ENCODE measurements around the gene SLCO3A1.

The SLCO3A1 gene

DNA sequence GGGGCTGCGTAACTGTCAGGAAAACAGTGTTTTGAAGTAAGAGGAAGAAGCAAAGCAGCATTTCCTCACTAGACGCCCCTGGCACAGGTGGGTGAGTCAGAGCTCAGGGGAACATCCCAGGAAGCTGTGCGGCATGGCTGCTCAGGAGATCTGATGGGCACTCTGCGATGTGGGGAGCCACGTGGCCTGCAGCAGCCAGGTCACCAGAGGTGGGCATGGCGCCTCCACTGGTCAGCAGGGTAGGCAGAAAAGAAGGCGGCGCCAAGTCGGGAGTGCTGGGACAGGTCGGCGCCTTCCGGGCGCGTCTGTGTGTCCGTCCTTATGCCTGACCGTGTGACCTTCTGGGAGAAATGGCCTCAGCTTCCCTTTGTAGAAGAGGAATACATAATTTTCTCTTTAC, 290.3 kb downstream of the SLCO3A1 start:
- no peak for DNase-seq

DNA sequence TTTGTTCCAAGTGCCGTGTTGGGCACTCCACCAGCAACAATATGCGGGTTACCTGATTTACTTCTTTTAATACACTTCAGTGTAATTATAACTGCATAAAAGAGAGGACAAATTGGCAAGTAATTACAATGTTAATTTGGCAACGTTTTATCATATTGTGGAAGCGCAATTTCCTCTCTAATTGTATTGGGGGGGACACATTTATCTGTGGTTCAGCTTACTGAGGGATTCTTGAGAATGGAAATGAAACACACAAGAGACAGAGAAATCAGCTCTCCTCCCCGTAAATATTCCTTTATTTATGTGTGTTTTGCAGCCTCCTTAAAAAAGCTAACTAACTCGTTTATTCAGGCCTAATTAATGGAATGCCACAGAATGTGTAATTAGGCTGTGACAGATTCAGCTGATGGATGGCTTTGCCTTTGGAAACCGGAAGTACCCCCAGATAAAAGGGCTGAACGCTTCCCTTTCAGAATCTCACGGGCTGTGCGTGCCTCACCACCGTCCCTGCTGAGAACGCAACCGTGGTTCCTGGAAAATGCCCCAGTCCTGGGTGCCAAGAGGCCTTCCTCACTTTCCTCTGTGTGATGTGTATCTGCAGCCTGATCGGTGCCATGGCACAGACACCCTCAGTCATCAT, 293.1 kb downstream of the SLCO3A1 start:
- no peak for DNase-seq

DNA sequence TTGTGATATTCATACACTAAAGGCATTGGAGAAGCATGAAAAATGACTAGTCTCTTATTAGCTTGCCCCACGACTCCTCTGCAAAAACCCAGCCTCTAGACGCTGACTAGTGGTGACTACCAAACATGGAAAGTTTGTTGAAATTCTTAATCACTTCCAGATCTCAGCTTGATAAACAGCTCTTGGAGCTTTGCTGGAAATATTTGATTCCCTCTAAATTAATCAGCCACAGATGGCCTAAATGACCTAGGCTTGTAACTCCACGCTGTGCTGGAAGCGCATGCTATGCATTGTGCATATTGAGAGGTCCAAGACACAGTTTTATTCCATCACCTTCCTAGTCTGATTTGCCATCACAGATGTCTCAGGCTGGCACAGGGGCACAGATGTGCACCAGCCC, 295.5 kb downstream of the SLCO3A1 start:
- peak; percentile 86 for DNase-seq

DNA sequence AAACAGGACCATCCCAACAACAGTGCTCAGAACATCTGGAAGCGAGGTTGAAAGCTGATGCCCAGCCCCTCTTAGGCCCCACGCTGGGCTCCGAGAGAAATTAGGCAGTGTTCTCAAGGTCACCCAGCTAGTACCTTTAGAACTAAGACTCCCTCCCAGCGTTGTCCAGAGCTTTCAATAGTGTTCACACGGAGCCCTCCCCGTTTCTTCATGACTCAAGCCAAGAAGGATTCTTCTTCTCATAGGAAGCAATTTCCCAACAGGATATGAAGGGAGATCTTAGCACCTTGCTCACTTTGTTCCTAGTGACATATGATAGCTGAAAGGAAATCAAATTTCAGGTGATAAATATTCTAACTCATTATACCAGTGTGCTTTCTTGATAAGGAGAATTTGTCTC, 296.0 kb downstream of the SLCO3A1 start:
- DNase-seq: peak; percentile 34

DNA sequence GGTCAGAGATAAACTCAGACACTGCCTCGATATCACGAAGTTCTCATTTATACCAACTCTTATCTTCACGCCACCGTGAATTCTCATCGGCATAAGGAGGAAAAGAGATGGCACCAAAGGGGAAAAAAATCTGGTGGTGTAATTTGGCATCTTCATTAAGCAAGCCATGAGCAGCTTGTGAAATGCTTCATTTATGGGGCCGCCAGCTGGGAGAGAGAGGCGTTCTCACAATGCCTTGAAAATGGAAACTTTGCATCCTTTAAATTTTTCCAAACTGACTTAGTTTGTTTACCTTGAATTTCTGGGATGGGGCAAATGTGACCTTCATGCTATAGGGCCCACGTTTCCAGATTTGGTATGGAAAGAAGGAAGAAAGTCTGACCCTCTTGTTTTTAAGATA, 297.7 kb downstream of the SLCO3A1 start:
- DNase-seq: no peak

DNA sequence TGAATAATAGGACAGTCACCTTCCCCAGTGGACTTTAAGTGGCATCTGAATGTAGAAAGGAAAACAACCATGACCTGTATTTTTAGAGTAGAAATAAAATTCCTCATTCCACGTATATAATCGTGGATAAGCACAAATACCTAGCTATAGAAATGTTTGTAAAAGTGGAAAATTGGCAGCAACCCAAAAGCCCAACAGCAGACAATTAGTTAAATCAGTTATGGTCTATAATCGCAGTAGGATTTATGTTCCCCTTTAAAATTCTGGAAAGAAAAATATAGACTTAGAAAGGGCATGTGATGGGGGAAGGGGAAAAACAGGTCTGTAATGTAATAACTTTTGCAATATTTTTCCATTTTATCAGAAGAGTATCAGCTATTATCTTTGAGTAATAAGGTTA, 298.2 kb downstream of the SLCO3A1 start:
- DNase-seq: no peak

DNA sequence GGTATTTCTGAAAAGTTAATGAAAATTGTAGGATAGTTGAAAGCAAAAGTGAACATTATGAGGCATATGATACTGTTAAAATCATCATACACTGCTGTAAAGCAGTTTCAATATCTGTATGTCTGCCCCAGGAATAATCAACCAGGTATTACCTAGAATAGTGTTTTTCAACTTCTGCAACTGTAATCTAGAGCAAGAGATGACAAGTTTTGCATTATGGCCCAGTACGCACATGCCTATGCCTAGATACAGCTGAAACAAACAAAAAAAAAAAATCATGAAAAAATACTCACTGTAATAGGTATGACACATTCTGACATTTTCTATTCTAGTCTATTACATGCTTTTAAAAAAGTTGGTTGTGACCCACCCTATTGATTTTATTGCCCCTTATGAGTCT, 299.5 kb downstream of the SLCO3A1 start:
- no peak for DNase-seq

DNA sequence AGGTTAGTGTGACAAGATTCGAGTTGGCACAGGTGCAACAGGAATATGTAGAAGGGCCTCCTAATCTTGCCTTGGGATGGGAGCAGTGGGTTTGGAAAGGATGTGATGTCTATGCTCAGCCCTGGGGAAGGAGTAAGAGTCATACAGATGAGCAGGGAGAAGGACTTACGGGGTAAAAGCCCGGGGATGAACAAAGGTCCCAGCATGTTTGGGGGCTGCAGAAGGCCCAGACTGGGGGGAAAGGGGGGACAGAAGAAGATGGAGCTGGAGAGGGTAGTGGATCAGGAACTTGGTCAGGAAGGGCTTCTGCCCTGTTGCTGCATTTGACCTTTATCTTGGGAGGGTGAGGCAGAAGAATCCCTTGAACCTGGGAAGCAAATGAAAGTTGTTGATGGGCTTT, 300.1 kb downstream of the SLCO3A1 start:
- DNase-seq: no peak

DNA sequence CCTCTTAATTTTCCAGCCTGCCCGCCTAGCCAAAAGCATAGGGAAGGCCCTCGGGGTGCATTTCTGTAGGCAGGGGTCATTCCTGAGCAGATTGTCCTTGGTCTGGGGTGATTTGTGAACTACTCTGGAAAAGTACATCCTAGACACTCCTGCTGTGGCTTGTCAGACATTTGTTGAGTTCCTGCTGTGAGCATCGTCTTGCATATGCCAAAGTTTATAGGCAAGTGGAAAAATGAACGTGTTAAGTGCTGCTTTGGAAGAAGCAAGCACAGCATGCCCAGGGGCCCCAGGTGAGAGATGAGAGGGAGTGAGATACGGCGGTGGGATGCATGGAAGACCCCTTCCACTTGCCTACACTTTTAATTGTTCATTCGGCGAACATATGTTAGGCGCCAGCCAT, 302.4 kb downstream of the SLCO3A1 start:
- DNase-seq: no peak

DNA sequence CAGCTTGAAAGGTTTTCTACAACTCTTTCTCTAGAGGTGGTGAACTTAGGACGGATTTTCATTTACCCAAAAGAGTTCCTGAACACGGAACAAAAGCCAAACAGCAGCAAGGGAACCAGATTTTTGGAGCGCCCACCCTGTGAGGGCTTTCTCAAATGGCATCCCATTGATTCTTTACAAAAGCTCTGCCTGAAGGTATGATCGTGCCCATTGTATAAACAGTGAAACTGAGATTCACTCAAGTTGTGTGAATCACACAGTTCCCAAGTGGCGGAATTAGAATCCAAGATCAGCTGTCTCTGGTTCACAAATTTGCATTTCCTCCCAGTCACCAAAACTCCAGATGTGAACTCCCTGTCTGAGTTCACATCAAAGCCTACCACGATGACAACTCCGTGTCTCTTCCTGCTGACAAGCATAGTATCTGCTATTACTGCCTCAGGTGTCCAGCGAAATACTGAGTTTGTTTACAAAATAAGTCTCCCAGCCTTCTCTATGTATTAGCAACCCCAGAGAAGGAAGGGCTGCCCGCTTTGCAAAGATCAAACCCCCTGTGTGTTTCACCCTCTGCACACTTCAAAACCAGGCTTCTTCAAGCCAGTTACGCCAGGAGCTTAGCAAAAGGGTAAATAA, 304.3 kb downstream of the SLCO3A1 start:
- DNase-seq: no peak

DNA sequence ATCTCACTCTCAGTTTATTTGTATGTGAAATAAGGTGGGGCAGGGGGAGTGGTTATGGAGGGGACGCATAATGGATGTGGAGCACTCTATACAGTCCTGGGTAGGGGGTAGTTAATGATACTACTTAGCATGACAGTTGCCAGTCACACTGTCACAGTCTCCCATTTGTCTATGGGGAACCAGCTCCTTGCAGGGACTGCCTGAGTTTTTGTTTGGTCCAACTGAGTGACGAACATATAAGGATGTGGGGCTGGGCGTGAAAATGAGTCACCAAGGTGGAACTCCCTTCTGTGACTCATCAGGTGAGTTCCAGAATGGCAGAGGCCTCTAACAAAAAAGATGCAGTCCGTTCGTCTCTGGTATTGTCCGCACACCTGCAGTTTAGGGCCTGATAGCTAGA, 304.9 kb downstream of the SLCO3A1 start:
- DNase-seq: no peak

DNA sequence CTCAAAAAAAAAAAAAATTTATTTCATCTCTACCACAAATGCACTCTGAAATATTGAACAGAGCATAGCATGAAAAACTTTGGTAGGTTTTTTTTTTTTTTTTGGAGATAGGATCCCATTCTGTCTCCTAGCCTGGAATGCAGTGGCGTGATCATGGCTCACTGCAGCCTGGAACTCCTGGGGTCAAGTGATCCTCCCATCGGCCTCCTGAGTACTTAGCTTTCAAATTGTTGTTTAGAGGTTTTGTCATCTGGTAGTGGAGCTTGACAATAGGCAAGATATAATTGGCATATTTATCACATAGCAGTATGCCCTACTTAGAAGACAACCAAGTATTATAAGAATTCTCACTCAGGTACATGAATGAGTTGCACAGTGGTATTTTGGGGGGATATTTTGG, 306.0 kb downstream of the SLCO3A1 start:
- DNase-seq: no peak

DNA sequence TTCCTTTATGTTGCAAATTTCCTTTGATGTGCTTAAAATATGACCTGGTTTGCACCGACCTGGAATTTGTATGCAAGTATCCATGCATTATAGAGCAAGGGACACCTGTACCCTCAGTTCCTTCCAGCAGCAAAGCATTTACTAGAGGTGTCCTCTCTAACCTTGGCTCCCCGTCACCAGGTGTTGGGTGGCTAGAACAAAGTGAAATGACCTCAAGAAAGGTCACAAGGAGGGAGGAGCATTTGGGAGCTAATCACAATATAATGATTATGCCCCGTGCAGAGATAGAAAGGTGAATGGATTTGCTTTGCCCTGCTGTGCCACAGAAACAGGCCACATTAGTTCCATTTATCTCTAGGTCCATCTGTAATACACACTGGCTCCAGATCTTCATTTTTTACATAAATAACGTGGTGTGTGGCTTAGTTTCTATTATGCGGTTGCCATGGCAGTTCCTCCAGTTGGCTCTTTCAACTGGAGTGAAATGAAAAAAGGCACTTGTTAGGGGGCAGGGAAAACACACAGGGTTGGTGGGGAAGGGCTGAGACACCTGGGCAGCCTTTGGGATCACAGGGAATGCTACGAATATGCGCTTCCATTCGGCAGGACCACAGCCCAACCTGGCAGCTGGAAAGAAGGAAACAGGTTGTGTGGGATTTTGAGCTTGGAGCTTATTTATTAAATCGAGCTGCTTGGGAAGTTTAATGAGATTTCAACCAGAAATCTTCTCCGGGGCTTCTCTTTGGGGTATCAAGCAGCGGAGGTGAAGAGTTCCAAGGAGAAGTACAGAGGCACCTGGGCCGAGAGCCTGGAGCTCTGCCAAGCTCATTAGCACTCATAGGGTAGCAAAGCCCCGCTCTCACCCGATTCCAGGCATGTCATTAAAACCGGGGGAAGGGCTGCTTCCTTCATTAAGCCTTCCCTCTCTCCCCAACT, 306.7 kb downstream of the SLCO3A1 start:
- no peak for DNase-seq

DNA sequence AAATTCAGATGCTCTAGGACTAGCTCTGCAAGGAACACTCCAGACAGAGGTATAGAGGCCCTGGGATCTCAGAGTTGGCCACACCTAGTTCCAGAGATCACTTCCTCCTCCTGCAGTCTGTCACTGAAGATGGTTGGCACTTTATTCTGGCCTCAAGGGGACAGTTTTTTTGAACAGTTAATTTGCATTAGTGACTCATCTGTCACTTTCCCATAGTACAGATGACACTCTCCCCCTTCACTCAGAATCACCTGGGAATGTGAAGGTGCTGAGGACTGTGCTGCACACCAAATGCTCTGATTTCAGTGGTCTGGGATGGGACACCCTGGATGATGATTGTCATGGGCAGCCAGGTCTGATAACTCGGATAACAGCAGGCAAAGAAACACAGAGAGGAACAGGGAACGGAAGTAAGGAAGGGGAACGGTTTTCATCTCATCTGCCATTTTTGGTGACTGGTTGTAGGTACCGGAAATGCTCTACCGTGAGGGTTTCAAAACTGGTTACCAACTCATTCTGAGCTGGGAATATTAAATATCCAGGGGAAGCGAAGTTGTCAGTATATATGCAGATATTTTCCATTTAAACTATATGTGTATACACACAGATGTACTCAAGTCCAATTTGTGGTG, 307.6 kb downstream of the SLCO3A1 start:
- DNase-seq: no peak

DNA sequence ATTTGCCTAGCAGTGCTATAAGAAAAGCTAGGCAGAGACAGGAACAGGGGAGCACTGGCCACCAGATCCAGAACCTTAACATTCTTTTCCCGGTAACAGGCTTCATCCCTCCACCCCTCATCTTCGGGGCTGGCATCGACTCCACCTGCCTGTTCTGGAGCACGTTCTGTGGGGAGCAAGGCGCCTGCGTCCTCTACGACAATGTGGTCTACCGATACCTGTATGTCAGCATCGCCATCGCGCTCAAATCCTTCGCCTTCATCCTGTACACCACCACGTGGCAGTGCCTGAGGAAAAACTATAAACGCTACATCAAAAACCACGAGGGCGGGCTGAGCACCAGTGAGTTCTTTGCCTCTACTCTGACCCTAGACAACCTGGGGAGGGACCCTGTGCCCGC, 309.1 kb downstream of the SLCO3A1 start:
- DNase-seq: no peak

DNA sequence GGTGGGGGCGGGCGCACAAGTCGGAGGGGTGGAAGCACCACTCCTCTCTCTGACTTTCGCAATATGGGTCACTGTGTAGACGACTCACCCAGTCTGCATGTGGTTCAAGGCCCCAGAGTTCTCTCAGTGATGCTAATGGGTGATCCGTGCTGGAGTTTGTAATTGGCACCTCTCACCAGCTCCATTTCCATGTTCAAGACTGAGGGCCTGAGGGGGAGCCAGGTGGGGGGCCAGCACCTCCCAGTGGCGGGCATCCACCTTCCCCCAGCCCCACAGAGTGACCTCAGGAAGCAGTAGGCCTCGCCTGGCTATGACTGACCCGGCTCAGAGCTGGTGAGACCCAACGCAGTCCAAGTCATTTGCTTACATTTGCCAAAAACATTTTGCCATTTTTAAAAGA, 310.1 kb downstream of the SLCO3A1 start:
- DNase-seq: peak; percentile 26

DNA sequence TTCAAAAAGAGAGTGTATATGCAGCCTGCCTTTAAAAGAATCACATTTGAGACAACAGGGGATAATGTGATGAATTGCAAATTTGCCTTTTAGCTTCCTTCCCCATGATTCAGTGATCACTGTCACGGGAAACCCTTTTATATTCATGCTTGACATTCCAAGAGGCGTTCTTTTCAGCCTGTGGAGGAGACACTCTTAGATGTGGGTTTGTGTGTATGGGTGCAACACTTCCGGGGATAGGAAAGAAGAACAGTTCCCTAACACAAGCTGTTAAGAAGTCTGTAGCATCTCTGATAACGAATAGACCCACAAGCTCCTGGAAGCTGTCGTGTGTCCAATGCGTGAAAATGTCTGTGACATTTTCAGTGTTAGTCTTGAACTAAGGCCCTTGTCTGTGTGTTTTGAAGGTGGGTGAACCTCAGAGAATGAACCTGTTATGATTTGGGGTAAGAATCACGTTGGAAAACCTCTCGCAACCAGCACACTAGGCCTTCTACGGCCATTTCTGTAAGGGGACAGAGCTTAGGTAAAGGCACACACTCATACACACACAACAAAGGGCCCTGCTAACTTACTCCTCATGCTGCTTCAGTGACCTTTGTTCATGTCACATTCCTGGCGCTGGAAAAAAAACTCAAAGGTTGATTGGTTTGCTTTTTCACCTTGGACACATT, 311.0 kb downstream of the SLCO3A1 start:
- DNase-seq: peak; percentile 85

DNA sequence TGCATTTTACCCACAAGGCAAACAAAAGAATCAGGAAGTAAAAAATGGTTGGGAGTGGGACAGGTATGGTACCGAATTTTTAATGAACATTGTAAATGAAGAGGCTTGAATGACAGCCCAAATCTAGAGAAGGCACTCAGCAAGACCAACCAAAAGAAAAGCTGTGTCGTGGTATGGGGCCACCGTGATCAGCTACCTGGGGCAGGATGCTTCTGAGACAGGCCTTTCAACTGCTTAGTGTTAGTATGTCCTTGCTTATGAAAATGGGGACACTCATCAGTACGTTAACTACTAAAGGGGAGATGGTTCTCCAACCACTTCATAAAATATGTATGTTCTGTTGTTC, 311.5 kb downstream of the SLCO3A1 start:
- no peak for DNase-seq

DNA sequence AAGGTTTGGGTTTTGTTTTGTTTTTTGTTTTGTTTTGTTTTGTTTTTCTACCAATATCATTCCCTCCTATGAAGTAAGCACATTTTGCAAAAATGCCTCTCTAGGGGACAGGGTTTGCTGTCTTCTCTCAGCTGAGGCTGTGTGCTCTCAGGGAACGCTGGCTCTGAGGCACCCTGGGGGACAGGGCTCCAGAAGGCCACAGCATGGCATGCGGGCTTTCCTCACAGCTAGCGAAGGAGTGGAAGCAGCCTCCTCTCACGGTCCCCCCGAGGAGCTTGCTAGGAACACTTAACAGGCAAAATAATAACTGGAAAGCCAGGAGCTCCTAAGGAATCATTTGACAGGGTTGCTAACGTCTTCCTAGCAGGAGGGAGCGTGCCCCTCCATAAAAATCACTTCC, 312.5 kb downstream of the SLCO3A1 start:
- DNase-seq: no peak

DNA sequence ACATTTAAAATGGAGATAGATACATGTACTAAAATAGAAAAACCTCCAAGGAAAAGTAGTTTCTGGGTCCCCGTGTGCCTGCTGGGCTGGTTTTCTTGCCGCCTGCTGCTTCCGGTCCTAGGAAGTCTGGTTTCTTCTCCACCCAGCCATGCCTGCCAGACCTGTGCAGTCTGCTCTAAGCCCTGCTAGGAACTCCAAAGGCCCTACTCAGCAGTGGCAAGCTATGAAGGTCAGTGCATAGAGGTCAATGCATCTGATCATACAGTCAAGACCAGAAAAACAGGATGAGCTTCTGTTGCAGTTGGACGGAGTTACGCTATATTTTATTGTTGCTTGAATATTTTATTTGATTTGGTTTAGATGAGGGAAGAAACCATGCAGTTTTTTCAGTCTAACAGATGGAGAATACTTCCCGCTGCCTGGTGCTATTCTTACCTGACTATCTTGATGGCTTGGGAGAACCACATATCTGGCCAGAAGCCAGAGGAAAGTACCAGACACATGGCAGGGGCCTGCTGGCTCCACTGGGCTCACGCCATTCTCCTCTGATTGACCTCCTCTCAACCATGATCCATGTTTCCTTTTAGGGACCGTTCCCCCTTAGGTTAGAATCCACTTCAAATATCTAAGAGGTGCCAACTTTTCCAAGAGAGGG, 313.4 kb downstream of the SLCO3A1 start:
- no peak for DNase-seq

DNA sequence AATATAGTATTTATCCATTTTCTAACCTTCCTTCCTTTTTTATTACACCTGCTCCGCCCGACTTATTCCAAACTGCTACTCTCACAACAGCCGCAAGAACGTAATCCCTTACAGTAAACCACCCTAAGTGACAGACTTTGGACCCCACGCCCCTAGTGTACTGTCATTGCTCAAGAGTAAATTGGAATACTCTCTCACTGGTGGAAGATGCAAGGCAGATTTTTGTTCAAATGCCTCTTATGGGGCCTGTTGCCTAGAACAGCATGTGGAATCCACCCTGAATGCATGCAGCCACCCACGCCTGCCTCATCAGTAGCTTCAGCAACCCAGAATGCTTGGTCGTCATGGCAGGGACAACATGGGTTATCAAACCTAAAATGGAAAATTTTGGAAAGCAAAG, 313.9 kb downstream of the SLCO3A1 start:
- DNase-seq: no peak

DNA sequence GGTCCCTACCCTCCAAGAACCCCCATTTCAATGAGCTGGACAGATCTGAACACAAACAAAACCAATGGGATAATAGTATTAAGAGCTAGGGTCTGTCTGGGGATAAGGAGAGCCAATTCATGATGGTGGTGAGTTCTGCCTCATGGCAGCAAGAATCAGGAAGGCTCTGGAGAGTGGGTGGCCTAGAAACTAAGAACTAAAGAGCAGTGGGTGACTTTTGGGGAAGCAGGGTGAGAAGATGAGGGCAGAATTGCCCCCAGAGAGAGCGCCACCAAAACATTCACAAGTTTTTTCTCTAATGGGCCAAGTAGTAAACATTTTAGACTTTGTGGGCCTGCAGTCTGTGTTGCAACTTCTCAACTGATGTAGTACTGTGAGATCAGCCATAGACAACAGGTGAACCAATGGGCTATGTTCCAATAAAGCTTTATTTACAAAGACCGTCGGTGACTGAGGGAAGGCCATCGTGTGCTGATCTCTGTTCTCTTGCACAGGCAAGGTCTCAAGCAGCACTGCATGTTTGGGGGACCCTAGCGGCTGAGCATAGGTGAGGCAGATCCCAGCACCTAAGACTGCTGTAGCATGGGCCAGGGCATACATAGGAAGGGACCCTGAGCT, 314.7 kb downstream of the SLCO3A1 start:
- DNase-seq: no peak
